Islet precursor cell (in vitro differentiated cells): ENCODE data around the gene IPO13.

Source experiments
- DNase-seq: peaks from one replicate; pipeline ENCODE4 v3.0.0-alpha.2; 2018

Gene IPO13

GRCh38 chr1:43952731-43953346 is 6.1 kb downstream of the IPO13 start:
- DNase-seq, result peak; percentile 89

DNA sequence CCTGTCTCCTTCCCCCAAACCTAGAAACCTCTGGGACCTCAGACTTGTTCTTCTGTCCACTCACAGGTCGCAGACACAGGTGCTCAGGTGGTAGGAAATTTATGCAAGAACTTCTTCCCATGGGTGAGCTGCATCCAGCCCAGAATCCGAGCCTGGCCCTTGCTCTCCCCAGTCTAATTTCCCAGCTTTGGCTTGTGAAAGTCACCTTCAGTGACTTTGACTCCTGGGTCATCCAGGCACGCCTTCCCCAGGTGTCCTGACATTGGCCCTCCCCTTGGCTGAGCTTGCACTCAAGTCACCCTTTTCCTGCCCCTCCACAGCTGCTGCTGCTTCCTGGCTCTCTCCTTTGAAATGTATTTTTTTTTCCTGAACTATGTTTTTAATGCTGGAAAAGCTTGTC is 6.6 kb downstream of the IPO13 start:
- no peak for DNase-seq

GRCh38 chr1:43954036-43954435 is 7.3 kb downstream of the IPO13 start:
- DNase-seq, result no peak

DNA sequence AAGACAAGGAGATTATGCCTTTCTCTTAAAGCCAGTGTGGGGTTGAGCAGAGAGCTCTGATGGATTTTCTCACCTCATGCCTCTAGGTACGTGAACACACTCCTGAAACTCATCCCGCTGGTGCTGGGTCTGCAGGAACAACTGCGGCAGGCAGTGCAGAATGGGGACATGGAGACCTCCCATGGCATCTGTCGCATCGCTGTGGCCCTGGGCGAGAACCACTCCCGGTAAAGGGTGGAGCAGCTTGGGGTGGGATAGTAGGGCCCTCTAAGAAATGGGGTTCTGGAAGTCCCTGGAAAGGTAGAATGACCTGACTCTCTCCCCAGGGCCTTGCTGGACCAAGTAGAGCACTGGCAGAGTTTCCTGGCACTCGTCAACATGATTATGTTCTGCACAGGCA is 9.5 kb downstream of the IPO13 start:
- DNase-seq, result no peak

GRCh38 chr1:43957407-43958040 is 10.8 kb downstream of the IPO13 start:
- no peak for DNase-seq

DNA sequence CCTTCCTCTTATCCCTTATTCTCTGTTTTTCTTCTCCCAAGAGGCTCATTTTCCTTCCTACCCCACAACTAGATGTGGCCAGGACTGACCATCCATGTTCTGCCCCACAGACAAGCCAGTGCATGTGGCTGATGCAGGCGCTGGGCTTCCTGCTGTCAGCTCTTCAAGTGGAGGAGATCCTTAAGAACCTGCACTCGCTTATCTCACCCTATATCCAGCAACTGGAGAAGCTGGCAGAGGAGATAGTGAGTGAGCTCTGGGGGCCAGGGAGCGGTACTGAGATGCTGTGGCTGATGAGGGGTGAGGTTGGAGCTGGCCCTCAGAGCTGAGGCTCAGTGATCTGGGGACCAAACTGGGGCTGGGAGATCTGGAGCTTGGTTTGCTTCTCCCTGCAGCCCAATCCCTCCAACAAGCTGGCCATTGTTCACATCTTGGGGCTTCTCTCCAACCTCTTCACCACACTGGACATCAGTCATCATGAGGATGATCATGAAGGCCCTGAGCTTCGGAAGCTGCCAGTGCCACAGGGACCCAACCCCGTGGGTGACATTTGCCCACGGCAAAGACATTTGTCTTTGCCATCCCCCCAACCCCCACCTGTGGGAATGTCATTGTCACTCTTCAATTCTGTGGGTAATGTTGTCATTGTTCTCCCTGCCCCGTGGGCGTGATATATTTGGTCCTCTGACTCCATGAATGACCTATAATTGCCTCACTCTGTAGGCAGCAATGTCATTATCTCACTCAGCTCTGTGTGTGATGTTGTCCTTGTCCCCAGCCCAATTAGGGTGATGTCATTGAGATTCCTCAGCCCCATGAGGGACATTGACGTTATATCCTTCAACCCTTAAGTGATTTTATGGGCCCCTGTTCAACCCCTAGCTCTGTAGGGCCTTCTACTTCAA is 11.9 kb downstream of the IPO13 start:
- no peak for DNase-seq

- DNase-seq, result no peak
Measured at GRCh38 chr1:43960798-43961197, 14.0 kb downstream of the IPO13 start.

- DNase-seq, result no peak
Measured at GRCh38 chr1:43961692-43962091, 14.9 kb downstream of the IPO13 start.

GRCh38 chr1:43962324-43962723 is 15.6 kb downstream of the IPO13 start:
- DNase-seq, result no peak

DNA sequence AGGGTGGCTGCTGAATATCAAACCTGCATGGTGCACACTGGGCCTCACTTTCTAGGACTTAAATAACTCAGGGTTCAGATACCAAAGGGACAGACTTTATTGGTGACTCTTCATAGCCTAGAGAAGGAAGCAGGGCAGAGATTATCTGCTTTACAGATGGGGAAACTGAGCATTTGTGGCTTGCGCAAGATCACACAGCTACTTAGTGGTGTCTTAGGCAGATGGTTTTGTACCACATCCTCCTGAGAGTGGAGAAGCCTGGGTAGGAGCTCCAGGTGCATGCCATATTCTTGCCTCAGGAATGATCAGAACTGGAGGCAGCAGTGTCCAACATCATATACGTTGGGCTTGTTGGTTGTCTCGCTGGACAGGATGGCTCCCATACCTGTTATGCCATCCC is 16.3 kb downstream of the IPO13 start:
- no peak for DNase-seq

DNA sequence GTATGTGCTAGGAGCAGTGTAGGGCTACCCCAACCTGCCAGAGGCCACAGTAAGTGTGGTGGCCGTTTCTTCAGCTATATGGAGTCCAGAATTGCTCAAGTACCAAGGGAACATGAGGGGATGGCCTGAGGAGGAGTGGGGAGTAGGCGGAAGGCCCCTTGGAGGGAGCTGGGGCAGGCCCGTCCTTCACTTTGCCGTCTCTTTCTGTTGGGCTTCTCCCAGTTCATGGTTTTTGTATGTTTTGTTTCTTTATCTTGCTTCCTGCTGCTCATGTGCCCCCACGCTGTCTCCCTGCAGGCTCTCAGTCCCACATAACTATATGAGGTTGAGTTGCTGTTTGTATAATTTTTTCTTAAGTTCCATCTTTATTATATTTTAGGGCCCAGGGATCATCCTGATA is 17.1 kb downstream of the IPO13 start:
- no peak for DNase-seq

GRCh38 chr1:43965316-43965715 is 18.6 kb downstream of the IPO13 start:
- DNase-seq, result no peak

DNA sequence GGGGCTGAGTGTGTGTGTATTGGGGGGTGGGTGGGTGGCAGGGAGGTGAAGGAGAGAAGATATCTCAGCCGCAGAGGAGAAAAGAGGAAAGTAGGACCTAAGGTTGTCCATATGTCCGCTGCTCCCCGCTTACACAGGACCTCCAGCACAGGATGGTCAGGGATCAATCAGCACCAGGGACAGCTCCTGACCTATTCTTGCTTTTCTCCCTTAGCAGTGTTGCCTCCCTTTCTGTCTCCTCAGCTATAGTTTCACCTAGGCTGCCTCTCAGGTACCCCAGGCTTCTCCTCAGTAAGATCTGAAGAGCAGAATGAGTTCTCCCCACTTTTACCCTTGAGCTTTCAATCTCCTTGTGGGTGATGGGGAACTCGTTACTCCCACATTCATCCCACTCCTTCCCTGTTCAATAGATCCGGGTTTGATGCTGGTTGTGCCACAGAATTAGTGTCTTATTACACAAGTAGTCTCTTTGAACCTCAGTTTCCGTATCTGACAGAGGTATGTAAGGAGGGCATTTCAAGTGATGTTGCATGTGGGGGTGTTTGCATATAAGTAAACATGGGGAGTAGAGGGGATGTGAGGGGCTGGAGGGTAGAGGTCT is 21.7 kb downstream of the IPO13 start:
- DNase-seq, result peak; percentile 74

DNA sequence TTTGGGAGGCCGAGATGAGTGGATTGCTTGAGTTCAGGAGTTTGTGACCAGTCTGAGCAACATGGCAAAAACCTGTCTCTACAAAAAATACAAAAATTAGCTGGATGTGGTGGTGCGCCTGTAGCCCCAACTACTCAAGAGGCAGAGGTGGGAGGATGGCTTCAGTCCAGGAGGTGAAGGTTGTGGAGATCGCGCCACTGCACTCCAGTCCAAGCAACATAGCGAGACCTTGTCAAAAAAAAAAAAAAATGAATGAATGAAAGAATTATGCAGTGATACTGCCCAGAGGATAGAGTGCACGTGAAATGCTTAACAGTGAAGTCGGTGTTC is 22.6 kb downstream of the IPO13 start:
- DNase-seq, result no peak

DNA sequence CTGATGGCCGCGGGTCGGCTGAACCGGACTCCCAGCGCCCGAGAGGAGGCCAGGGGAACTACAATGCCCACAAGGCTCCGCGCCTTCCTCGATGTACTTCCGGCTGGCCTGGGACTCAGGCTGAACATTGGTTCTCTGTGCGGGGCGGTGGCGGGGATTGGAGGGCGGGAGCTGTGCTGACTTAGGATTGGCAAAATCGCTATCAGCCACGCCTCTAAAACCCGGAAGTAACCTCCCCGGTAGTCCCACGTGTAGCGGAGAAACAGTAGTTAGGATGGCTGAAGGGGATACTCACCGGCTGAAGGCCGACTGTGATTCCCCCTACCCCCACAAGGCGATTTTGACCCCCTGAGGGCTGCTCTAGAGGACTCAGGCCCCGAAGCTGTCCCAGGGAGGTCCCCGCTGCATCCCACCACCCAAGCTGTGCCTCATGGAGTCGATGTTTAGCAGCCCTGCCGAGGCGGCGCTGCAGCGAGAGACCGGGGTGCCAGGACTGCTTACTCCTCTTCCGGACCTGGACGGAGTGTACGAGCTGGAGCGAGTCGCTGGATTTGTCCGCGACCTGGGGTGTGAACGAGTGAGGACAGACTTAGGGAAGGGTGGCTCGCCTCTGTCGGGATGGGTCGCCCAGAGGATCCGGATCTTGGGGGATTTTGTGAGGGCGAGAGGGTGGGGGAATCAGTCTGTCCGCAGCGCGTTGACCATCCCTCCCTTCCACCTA is 23.2 kb downstream of the IPO13 start, which contains the start of gene DPH2:
Gene DPH2, plus strand, starts transcription at position 265 of the 721 bp plus-strand sequence. Its CDS starts 166 bp downstream, at position 431.
- peak; percentile 99 for DNase-seq

GRCh38 chr1:43970502-43970901 is 23.8 kb downstream of the IPO13 start:
- DNase-seq, result no peak

- no peak for DNase-seq
Measured at GRCh38 chr1:43970911-43971310, 24.2 kb downstream of the IPO13 start.

GRCh38 chr1:43971336-43971980 is 24.7 kb downstream of the IPO13 start:
- DNase-seq, result no peak

DNA sequence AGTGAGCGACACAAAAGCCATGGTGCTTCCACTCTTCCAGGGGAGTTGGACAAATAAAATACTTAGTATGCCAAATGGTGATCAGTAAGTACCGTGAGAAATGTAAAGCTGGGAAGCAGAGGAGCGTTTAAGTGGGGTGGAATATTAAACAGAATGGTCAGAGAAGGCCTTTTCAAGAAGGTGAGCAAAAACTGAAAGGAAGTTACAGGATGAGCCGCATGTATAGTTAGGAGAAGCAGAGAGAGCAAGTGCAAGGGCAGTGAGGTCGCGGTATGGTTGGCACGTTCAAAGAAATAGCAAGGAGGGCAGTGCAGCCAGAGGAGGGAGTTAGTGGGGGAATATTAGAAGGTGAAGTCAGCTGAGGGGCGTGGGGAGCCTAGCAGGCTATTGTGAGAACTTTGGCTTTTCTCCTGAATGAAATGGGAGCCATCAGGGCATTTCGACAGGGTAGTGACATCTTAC is 27.3 kb downstream of the IPO13 start:
- DNase-seq, result no peak

DNA sequence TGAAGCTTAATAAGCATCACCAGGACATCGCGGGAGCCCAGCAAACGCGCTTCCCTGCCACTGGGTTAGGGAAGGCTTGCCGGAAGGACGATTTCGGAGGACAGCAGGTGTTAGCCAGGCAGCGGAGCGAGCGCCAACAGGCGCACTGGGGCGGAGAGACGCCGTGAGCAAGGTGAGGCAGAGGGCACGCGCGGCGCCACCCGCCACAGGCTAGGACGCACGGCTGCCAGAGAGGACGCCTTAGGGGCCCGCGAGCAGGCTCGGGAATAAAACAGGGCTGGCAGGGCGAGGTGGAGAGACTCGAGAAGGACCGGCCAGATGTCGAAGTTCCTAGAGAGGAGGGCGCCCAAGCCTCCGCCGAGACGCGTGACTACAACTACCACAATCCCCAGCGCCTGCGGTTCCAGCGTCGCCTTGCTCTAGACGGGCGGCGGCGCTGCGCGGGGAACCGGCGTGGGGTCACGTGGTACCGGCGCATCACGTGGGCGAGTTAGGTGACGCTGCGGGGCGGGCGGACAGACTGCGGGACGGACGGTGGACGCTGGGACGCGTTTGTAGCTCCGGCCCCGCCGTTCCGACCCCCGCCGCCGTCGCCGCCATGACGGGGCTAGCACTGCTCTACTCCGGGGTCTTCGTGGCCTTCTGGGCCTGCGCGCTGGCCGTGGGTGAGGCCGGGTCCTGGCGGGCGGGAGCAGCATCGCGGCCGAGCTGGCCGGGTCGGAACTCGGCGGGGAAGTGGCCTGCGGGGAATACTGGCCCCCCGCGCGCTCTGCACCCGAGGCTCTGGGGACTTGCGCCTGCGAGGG is 27.9 kb downstream of the IPO13 start, which contains the start of gene ATP6V0B:
Gene ATP6V0B, plus strand, starts transcription at position 518 of the 806 bp plus-strand sequence. Its CDS starts 81 bp downstream, at position 599.
- DNase-seq, result peak; percentile 97
